AG20443 (cell line): ENCODE data around the gene TMEM139.
"Not testable (repeated sequence)": the region's sequence is repeated elsewhere in the genome, so short reads cannot be mapped to it uniquely, and the experiment has no call there.

Source experiments
- DNase-seq: peaks from one replicate; pipeline ENCODE4 v3.0.0; 2012; ENCODE audit warnings: low spot score, mixed read lengths

TMEM139 gene

DNA sequence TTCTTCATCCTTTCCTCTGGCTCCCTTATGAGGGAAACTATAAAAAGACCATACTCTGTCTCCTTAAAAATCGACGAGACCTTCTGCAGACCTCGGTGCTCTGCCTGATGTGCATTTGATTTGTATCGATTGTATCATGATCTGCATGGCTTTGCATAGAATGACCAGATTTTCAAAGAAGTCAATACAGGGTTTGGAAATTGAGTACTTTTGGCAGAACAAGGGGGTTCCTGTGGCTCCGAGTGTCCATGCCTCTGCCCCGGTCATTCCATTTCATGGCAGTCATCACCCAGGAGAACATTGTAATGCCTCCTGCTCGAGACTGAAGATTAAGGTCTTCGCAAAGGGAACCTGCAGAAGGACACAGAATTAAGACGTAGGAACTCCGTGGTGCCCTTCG is 4.1 kb downstream of the TMEM139 start:
- DNase-seq: peak; percentile 42

DNA sequence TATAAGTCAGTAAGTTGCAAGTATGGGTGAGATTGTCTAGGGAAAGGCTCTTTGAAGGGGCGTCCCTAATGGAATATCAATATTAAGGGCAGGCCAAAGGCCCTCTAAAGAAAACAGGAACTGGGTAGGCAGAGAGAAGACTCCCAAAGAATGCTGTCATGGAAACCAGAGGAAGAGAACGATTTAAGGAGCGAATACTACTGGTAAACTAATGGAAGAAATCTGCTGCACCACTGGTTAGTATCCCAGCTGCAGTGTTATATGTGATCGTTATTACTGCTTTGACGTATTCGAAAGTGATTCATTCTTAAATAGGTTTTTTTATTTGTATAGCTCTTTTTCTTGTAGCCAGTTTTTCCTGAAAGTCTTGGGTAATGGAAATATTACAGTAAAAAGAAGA is 4.7 kb downstream of the TMEM139 start:
- DNase-seq: no peak

DNA sequence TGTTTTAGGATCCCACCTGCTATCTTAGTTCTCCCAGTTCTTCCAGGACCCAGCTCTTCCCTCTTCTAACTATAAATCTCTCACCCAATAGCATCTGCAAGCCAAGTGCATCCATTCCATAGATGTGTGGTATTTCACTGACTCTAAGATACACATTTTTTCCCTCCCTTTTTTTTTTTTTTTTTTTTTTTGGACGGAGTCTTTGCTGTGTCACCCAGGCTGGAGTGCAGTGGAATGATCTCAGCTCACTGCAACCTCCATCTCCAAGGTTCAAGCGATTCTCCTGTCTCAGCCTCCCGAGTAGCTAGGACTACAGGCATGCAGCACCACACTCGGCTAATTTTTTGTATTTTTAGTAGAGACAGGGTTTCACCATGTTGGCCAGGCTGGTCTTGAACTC is 5.1 kb downstream of the TMEM139 start:
- DNase-seq: not testable (repeated sequence)

DNA sequence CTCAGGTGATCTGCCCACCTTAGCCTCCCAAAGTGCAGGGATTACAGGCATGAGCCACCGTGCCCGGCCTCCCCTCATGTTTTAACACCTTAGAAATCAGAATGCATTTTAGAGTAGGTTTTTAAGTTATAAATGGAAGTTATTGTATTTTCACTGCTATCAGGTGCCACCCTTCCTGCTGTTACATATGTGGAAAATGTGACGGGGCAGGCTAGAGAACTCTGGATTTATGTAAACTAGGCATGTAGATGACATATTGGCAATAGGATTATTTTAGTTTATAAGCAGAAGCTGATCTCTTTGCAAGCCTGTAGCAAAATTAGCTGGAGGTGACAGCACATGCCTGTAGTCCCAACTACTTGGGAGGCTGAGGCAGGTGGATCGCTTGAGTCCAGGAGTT is 5.5 kb downstream of the TMEM139 start:
- DNase-seq: no peak

DNA sequence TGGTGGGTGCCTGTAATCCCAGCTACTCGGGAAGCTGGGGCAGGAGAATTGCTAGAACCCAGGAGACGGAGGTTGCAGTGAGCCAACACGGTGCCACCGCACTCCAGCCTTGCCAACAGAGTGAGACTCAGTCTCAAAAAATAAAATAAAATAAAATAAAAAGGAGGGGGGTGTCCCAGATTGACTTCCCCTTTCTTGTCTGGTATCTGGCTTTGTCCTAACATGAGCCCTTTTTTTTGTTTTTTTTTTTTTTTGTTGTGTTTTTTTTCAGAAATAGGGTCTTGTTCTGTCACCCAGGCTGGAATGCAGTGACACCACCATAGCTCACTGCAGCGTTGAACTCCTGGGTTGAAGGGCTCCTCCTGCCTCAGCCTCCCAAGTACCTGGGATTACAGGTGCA is 8.1 kb downstream of the TMEM139 start:
- DNase-seq: no peak

DNA sequence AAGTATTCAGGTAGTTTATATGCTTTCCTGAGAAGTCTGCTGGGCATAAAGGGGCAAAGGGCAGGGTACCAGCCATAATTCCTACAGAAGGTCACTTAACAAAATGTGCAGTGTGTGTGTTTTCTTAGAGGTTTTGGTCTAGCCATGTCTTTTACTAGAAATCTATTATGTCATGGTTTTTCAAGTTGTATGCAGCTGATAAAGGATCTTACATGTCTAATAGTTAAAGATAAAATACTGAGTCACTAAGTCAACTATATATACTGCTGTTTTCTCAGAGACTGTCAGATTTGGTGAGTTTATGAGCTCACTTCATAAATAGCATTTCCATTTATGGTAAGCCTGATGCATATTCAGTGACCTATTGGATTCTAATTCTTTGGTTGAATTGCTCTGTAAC is 11.1 kb downstream of the TMEM139 start:
- DNase-seq: no peak

DNA sequence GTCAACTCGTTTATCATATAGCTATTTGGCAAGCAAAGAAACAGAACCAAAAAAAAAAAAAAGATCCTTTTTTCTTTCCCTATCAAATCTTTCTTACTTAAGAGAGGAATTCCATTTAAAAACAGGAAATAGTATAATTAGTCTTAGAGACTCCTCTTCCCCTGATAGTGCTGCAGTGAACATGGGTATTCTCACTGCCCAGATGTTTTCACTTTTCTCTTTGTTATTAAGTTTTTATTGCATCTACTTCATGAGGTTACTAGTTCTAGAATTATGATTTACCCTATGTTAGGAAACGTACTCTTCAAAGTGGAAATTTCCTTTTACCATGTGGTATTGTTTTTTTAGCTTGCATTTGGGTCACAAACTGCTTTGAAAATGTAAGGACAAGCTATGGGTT is 11.9 kb downstream of the TMEM139 start:
- no peak for DNase-seq

DNA sequence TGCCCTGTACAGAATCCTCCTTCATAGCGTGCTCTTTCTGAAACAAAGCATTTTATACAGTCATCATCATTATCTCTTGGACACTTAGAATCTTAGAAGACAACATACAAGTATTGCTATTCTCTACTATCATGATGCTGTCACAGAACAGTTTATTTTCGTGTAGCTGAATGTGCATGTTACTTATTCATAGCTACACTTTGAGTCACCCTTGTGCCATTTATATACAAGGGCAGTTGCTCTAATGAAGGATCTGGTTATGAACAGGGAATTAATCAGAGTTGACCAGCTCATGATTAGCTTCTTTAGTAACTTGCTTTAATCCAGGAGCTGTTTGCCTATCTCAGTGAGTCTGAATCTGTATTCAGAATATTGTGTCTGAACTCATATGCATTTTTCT is 14.6 kb downstream of the TMEM139 start:
- DNase-seq: peak; percentile 29

DNA sequence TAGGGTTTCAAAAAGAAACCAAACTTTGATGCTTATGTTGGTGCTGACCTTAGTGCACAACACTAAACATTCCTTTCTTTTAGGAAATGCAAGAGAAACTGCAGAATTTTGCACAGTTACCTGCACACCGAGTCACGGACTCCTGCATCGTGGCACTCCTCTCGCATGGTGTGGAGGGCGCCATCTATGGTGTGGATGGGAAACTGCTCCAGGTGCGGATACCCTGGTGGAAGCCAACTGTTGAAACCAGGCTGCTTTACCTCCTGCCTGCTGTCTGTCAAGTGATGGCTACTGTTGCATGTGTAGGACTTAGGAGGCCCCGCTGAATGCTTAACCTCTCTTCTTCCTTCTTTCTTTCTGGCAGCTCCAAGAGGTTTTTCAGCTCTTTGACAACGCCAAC is 15.1 kb downstream of the TMEM139 start:
- peak; percentile 25 for DNase-seq

DNA sequence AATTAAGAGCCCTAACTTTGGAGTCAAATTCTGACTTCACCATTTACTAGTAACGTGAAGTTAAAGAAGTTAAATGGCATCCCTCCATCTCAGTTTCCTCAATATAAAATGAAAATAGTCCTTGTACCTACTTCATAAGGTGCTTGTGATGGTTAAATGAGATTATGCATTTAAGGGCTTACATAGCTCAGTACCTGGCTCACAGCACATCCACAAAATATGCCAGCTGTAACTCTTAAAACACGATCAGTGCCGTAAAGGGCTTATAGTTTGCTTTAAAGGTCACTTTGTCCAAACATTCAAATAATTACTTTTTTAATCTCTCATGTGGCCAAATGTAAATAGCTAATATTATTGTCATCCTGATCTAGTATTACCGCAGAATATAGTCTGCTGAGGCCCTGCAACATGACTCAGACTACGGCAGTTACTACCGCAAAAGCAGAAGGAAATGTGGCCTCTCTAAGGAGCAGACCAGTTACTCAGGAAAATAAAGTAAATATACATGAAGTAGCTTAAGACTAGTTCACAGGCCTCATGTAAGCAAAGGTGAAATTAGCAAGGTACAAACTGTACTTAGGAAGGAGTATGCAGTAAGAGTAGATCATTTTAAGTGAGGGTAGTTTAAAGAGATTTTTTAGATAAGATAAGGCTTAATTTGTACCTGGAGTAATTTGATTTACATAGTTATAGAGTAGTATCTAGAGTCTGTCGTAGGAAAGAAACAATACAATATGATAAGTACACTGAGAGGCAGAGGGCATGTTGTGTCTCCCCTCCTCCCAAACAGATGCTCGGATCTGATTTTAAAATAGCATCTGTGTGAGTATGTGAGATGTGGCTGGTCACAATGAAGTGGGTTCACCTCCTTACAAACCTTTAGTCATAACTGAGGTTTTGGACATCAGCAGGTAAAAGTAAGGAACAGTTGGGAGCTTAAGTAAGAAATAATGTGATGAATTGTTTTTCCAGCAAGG is 16.5 kb downstream of the TMEM139 start:
- no peak for DNase-seq

DNA sequence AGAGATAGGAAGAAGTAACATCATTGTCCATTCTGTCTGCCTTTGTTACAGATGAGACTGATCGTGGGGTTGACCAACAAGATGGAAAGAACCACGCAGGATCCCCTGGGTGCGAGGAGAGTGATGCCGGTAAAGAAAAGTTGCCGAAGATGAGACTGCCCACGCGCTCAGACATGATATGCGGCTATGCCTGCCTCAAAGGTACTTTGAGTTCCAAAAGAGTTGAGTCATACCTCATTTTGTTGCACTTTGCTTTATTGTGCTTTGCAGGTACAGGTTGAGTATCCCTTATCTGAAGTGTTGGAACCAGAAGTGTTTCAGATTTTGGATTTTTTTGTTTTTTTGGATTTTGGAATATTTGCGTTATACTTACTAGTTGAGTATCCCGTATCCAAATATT is 19.0 kb downstream of the TMEM139 start:
- no peak for DNase-seq

DNA sequence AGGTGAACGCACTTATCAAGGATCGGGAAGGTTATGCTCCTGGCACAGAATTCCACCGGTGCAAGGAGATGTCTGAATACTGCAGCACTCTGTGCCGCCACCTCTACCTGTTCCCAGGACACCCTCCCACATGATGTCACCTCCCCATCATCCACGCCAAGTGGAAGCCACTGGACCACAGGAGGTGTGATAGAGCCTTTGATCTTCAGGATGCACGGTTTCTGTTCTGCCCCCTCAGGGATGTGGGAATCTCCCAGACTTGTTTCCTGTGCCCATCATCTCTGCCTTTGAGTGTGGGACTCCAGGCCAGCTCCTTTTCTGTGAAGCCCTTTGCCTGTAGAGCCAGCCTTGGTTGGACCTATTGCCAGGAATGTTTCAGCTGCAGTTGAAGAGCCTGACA is 20.2 kb downstream of the TMEM139 start:
- DNase-seq: no peak

DNA sequence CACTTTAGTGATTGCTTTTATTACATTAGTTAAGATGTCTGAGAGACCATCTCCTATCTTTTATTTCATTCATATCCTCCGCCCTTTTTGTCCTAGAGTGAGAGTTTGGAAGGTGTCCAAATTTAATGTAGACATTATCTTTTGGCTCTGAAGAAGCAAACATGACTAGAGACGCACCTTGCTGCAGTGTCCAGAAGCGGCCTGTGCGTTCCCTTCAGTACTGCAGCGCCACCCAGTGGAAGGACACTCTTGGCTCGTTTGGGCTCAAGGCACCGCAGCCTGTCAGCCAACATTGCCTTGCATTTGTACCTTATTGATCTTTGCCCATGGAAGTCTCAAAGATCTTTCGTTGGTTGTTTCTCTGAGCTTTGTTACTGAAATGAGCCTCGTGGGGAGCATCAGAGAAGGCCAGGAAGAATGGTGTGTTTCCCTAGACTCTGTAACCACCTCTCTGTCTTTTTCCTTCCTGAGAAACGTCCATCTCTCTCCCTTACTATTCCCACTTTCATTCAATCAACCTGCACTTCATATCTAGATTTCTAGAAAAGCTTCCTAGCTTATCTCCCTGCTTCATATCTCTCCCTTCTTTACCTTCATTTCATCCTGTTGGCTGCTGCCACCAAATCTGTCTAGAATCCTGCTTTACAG is 20.8 kb downstream of the TMEM139 start:
- DNase-seq: peak; percentile 70

DNA sequence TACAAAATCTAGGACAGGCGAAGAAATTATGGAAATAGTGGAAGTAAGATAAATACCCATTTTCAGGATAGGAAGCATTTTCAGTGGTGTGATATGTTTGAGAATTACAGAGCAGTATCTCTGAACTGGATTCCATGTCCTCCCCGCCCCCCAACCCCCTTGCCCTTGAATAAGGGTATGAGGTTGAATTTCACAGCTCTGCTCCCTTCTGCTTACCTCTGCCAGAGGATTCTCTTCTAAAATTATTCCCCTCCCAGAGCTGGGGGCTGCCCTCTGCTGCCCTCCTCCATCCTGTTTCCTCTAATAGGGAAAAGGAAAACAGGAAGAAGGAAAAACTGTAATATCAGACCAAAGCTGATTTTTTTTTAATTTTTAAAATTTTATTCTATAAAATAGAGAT is 23.9 kb downstream of the TMEM139 start:
- no peak for DNase-seq

DNA sequence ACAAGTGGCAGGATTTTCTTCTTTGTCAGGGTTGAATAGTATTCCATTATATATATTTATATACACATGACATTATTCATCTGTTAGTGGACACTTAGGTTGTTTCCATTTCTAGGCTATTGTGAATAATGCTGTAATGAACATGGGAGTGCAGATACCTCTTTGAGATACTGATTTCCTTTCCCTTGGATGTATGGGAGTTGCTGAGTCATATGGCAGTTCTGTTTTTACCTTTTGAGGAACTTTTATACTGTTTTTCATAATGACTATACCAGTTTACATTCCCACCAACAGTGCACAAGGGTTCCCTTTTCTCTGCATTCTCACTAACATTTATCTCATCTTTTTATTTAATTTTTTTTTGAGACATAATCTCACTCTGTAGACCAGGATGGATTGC is 29.4 kb downstream of the TMEM139 start:
- DNase-seq: no peak

DNA sequence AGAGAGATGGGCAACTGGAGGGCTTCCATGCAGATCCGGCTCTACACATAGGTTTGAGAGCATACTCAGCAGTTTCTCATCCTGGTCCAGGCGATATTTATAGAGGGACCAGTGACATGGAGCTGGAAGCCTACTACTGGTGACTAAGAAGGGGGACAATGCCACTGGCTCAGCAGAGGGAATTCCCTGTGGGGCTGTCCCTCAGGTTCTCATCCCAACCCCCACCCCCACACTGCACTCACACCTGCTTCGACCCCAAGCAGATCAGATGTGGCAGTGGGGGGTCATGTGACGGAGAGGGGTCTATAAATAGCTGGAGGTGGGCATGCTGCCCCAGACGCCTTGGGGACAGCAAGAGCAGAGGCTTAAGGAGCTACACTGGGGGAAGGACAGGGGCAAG is 31.0 kb downstream of the TMEM139 start, which contains the start of gene CLCN1:
CLCN1 (plus strand) TSS at position 336 of the 400 bp plus-strand sequence. CDS start 102 bp downstream, outside the sequence.
- no peak for DNase-seq

DNA sequence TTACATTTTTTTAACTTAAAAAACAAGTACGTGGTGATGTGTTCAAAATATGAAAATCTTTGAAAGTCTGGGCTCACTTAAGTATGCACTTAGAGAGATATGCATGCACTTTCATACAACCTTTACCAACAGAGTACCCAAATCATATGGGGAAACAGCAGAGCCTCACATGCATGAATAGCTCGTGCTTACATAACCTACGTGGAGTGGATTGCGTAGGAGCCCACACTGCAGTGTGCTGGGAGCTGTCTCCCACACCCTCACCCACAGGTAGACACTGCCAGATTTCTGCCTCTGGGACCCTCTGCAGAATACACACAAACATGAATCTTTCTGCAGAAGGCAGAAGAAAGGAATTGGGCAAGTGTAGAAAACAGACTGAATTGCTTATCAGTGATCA is 31.7 kb downstream of the TMEM139 start:
- DNase-seq: no peak

DNA sequence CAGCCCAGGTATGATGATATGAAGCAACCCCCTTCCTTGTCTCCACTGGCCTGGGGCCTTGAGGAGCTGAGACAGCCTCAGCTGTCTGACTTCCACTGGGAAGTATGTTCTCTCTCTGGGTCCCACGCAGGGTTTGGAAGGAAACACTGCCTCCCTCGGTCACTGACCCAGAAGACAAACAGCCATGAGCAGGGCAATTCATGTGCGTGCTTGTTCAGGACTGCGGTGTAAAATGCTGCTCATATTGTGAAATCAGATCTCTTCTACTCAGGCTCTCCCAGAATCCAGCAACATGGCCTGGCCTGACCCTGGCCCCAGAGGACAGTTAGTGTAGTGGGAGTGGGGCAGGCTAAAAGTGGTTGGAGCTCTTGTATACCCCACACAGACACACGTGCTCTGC is 33.9 kb downstream of the TMEM139 start:
- peak; percentile 84 for DNase-seq

DNA sequence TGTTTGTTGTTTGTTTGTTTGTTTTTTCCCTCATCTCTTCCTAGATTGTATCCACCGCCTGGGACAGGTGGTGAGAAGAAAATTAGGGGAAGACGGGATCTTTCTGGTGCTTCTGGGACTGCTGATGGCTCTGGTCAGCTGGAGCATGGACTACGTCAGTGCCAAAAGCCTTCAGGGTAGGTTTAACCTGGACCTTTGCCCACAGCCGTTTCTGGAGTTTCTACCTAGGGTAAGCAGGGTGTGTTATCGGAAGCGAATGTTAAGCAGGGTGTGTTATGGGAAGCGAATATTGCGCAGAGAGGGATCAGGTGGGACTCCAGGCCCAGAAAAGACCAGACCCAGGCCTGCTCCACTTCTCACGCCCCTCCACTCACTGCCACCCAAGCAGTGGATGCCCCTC is 35.9 kb downstream of the TMEM139 start:
- no peak for DNase-seq

DNA sequence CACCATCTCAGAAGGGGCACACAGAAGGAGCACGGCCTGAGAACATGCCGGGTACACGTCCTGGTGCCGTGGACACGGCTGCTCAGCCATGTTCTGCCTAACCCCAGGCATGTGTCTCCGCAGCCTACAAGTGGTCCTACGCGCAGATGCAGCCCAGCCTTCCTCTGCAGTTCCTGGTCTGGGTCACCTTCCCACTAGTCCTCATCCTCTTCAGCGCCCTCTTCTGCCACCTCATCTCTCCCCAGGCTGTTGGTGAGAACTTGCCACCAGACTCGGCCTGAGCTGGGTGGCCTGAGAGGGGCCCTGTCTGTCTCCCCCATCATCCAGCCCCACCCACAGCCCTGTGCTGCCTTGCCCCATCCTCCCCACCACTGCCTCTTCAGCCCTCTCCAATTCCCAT is 36.5 kb downstream of the TMEM139 start:
- no peak for DNase-seq

DNA sequence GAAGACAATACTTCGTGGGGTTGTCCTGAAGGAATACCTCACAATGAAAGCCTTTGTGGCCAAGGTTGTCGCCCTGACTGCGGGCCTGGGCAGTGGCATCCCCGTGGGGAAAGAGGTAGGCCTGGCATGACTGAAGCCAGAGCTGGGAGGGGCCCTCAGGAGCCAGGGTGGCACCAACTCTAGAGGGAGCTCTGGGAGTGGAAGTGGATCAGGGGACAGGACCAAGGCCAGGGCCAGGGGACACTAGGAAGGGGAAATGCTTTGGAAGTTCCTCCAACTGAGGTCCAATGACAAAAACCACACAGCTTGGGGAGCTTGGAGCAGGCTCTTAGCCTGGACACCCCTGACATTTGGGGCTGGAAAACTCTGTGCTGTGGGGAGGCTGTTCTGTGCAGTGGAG is 37.0 kb downstream of the TMEM139 start:
- no peak for DNase-seq

DNA sequence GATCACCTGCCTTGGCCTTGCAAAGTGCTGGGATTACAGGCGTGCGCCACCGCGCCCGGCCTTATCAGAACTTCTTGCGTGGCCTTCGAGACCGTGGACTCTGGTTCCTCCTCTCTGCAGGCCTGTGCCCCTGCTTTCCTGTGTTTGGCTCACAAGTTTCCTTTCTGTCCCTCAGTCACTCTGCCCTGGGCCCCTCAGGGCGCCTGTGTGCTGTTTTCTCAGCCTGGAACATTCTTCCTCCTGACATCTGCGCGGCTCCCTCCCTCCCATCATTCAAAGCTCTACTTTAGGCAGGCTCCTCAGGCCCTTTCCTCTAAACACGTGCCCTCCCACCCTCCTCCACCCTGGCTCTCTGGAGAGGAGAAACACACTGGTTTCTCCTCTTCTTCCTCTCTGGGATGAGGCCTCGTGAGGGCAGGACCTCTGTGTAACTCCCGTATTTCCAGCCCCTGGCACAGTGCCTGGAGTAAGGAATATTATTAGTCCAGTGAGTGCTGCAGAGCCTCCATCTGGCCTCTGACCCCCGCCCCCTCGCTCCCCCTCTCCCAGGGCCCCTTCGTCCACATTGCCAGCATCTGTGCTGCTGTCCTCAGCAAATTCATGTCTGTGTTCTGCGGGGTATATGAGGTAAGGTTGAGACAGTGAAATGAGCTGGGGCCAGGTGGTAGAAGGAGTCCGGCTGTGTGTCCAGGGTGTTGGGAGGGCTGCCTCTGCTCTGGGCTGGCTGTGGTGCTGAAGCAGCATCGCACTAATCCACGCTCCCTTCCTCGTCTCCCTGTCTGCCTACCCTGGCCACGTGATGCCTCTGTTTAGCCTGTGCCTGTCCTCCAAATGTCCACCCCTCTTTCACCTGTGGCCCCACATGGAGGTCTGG is 38.2 kb downstream of the TMEM139 start:
- DNase-seq: no peak
